ENCODE measurements around the gene MRPL12. TPM values are rescaled to one million over a fixed set of nuclear protein-coding genes. Genes with fewer than 3 reads are reported as not detected.
A peak's percentile ranks its signal among the peaks of the same experiment; 100 is the strongest.

Gene MRPL12
- total and polyA plus RNA-seq, 2 of the 13 experiments (the other 11 are each of a cell fraction or from before 2014, with no cell fraction given) = 39.1 to 94.1 TPM

DNA sequence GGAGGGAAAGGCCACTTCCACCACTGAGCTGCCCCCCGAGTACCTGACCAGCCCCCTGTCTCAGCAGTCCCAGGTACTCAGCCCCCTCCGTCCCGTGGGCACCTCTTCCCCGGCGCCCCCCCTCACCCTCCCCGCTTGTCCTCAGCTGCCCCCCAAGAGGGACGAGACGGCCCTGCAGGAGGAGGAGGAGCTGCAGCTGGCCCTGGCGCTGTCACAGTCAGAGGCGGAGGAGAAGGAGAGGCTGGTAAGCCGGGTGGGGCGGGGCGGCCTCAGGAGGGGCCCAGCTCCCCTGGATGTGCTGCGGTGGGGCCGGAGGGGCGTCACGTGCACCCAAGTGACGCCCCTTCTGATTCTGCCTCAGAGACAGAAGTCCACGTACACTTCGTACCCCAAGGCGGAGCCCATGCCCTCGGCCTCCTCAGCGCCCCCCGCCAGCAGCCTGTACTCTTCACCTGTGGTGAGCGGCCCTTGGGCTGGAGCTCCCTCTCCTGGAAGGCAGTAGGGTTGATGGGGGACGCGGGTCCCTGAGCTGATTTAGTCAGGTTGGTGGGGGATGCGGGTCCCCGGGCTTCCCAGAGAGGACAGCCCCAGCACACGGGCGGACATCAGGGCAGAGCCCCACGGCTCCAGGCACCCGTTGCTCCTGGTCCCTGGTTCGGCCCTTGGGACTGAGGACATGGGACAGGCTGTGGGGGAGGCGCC is 9.5 kb upstream of the MRPL12 start (continued):
- TF ChIP-seq, protein P1, sequence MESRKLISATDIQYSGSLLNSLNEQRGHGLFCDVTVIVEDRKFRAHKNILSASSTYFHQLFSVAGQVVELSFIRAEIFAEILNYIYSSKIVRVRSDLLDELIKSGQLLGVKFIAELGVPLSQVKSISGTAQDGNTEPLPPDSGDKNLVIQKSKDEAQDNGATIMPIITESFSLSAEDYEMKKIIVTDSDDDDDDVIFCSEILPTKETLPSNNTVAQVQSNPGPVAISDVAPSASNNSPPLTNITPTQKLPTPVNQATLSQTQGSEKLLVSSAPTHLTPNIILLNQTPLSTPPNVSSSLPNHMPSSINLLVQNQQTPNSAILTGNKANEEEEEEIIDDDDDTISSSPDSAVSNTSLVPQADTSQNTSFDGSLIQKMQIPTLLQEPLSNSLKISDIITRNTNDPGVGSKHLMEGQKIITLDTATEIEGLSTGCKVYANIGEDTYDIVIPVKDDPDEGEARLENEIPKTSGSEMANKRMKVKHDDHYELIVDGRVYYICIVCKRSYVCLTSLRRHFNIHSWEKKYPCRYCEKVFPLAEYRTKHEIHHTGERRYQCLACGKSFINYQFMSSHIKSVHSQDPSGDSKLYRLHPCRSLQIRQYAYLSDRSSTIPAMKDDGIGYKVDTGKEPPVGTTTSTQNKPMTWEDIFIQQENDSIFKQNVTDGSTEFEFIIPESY (CRISPR knock-in tag; IDR thresholded peaks at IDR 0.05) = peak; percentile 96
- TF ChIP-seq, protein P2, sequence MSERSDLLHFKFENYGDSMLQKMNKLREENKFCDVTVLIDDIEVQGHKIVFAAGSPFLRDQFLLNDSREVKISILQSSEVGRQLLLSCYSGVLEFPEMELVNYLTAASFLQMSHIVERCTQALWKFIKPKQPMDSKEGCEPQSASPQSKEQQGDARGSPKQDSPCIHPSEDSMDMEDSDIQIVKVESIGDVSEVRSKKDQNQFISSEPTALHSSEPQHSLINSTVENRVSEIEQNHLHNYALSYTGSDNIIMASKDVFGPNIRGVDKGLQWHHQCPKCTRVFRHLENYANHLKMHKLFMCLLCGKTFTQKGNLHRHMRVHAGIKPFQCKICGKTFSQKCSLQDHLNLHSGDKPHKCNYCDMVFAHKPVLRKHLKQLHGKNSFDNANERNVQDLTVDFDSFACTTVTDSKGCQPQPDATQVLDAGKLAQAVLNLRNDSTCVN (CRISPR knock-in tag; IDR thresholded peaks at IDR 0.05; ENCODE audit: borderline replicate concordance) = no peak
- peak; percentile 21; the same call in 1 of the 2 replicates for TF ChIP-seq STAG1 (CRISPR knock-in tag; IDR thresholded peaks at IDR 0.05)
- TF ChIP-seq RBFOX2 (IDR thresholded peaks at IDR 0.05; ENCODE audit: low read depth, low read length) = 0 out of 2 replicates have a peak, but pooled peaks have one; percentile 25
- 0 out of 2 replicates have a peak, but pooled peaks have one; percentile 35 for TF ChIP-seq PCBP1 (IDR thresholded peaks at IDR 0.05; ENCODE audit: borderline replicate concordance, low read depth, low read length)

DNA sequence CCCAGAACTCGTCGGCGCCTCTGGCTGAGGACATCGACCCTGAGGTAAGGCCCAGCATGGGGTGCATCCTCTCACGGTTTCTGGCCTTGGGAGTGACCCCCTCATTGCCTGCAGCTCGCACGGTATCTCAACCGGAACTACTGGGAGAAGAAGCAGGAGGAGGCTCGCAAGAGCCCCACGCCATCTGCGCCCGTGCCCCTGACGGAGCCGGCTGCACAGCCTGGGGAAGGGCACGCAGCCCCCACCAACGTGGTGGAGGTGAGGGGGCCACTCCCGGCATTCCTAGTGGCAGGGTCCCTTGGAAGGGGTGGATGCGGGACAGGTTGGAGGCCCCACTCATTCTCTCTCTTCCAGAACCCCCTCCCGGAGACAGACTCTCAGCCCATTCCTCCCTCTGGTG is 8.4 kb upstream of the MRPL12 start:
- Histone ChIP-seq H3K79me2 (ENCODE audit: insufficient read depth, low read length) (peaks cover 8% of the 10 kb centered on the region), H3K36me3 (replicated peaks in 1 of 2; ENCODE audit: control insufficient read depth in 1 of 2, insufficient read depth in 2 of 2, low read length in 2 of 2) (peaks cover 62 to 82% of the 10 kb centered on the region in 2 experiments), H3K9me3 (ENCODE audit: low read length) (no peaks in the 10 kb centered on the region), H3K4me3 (replicated peaks in 1 of 3; ENCODE audit: insufficient read depth in 1 of 3, low read depth in 2 of 3, low read length in 3 of 3) (no peak overlapping the region), H3K4me1 (ENCODE audit: insufficient read depth, low read length) (no peaks in the 10 kb centered on the region), H4K20me1 (ENCODE audit: insufficient read depth, low read length) (no peaks in the 10 kb centered on the region; the same call in 1 of the 2 replicates), H3K4me2 (ENCODE audit: low read depth, low read length) (no peak overlapping the region), H3K27me3 (ENCODE audit: control insufficient read depth in 1 of 2, insufficient read depth in 2 of 2, low read length in 2 of 2) (no peaks in the 10 kb centered on the region; a peak in 1 of 5 replicates), H3K27ac (ENCODE audit: extremely low read length, insufficient read depth, low read length) (no peak overlapping the region), H2AFZ (ENCODE audit: low read length) (no peak overlapping the region), H3K9ac (ENCODE audit: insufficient read depth, low read depth, low read length) (no peak overlapping the region)
- BruUV-seq (replicated peaks) = no TSS peak
- ChIA-PET POLR2A (interaction anchor here (2.1 kb wide), 1 partner anchor 8 kb away, joined by 5 read pairs; the partner anchor contains the start of gene MRPL12), CTCF (ENCODE audit: low intra/inter-chr PET ratio, low total read pairs) (no interaction called here)
- no peak for FAIRE-seq
- no peak for TF ChIP-seq ZNF850 (CRISPR knock-in tag; conservative IDR thresholded peaks at IDR 0.05)
- TF ChIP-seq ZNF12 (CRISPR knock-in tag; IDR thresholded peaks at IDR 0.05) = no peak
- TF ChIP-seq, protein P1 (CRISPR knock-in tag; IDR thresholded peaks at IDR 0.05) = no peak
- TF ChIP-seq RBFOX2 (IDR thresholded peaks at IDR 0.05; ENCODE audit: low read depth, low read length) = peak; percentile 30; the same call in 1 of the 2 replicates
- TF ChIP-seq, protein P3, sequence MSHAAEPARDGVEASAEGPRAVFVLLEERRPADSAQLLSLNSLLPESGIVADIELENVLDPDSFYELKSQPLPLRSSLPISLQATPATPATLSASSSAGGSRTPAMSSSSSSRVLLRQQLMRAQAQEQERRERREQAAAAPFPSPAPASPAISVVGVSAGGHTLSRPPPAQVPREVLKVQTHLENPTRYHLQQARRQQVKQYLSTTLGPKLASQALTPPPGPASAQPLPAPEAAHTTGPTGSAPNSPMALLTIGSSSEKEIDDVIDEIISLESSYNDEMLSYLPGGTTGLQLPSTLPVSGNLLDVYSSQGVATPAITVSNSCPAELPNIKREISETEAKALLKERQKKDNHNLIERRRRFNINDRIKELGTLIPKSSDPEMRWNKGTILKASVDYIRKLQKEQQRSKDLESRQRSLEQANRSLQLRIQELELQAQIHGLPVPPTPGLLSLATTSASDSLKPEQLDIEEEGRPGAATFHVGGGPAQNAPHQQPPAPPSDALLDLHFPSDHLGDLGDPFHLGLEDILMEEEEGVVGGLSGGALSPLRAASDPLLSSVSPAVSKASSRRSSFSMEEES (CRISPR knock-in tag; IDR thresholded peaks at IDR 0.05) = no peak
- intact Hi-C loops (cut with micrococcal nuclease; ENCODE audit: unreplicated experiment) (no loop called here), in situ Hi-C loops (cut with HindIII; ENCODE audit: extremely low pct_ligation_motif_present, low pct_unique_long_range_greater_than_20kb) (no loop called here)
- no peak for DNase-seq (ENCODE audit: low spot score)
- ATAC-seq = no peak
- WGBS (ENCODE audit: low lambda C conversion rate) = 97% methylated on average over 14 of the region's 19 CpGs

Data from HepG2 (cell line).